Measurements from ENCODE around the gene ATP2B1.

The ATP2B1 gene

GRCh38 chr12:89542912-89543592 is 165.6 kb downstream of the ATP2B1 start:
- no peak overlapping the region for H3K4me2 ChIP-seq (ENCODE audit: low read length)

GRCh38 chr12:89542236-89542635 is 166.4 kb downstream of the ATP2B1 start:
- no peaks in the 10 kb centered on the region for H3F3A ChIP-seq (ENCODE audit: insufficient read depth, low read length)
- no peaks in the 10 kb centered on the region for H3K9me3 ChIP-seq (ENCODE audit: low read length)
- no peak overlapping the region for H3K27ac ChIP-seq (ENCODE audit: low read depth, low read length, poor library complexity, severe bottlenecking)
- H3K4me3 ChIP-seq (ENCODE audit: low read depth, low read length, poor library complexity, severe bottlenecking), result no peak overlapping the region
- no peaks in the 10 kb centered on the region for H3K36me3 ChIP-seq (ENCODE audit: insufficient read depth, low read length)
- peaks cover 3% of the 10 kb centered on the region for H3K4me1 ChIP-seq (ENCODE audit: insufficient read depth, low read length, severe bottlenecking)
- H3K79me2 ChIP-seq (ENCODE audit: insufficient read depth, low read length), result no peaks in the 10 kb centered on the region
- no peak overlapping the region for H3K4me2 ChIP-seq (ENCODE audit: low read length)
- no peaks in the 10 kb centered on the region for H3K9me2 ChIP-seq (ENCODE audit: low read depth, low read length)
- H3K27me3 ChIP-seq (ENCODE audit: insufficient read depth, low read length), result no peaks in the 10 kb centered on the region
- no peak overlapping the region for H3K9ac ChIP-seq (ENCODE audit: low read length)
- no peak overlapping the region for H2AFZ ChIP-seq (ENCODE audit: low read length)
- no peaks in the 10 kb centered on the region for H4K20me1 ChIP-seq (ENCODE audit: insufficient read depth, low read length)
- TF ChIP-seq EZH2 (IDR thresholded peaks at IDR 0.05; ENCODE audit: borderline replicate concordance, low read length), result no peak
- no peak for TF ChIP-seq CTCF (IDR thresholded peaks at IDR 0.05; ENCODE audit: low read length)

More at GRCh38 chr12:89542912-89543592, 165.6 kb downstream of the ATP2B1 start:
- Histone ChIP-seq H3K27me3 (ENCODE audit: insufficient read depth, low read length) (no peaks in the 10 kb centered on the region), H3K79me2 (ENCODE audit: insufficient read depth, low read length) (no peaks in the 10 kb centered on the region), H3K4me3 (ENCODE audit: low read depth, low read length, poor library complexity, severe bottlenecking) (no peak overlapping the region), H3K9ac (ENCODE audit: low read length) (no peak overlapping the region), H2AFZ (ENCODE audit: low read length) (no peak overlapping the region), H3K27ac (ENCODE audit: low read depth, low read length, poor library complexity, severe bottlenecking) (no peak overlapping the region), H3K36me3 (ENCODE audit: insufficient read depth, low read length) (no peaks in the 10 kb centered on the region), H3K9me2 (ENCODE audit: low read depth, low read length) (no peaks in the 10 kb centered on the region), H3K9me3 (ENCODE audit: low read length) (no peaks in the 10 kb centered on the region), H4K20me1 (ENCODE audit: insufficient read depth, low read length) (no peaks in the 10 kb centered on the region), H3F3A (ENCODE audit: insufficient read depth, low read length) (no peaks in the 10 kb centered on the region), H3K4me1 (ENCODE audit: insufficient read depth, low read length, severe bottlenecking) (peaks cover 3% of the 10 kb centered on the region)
- TF ChIP-seq EZH2 (IDR thresholded peaks at IDR 0.05; ENCODE audit: borderline replicate concordance, low read length), result no peak
- peak; percentile 90 for TF ChIP-seq CTCF (IDR thresholded peaks at IDR 0.05; ENCODE audit: low read length)

GRCh38 chr12:89540586-89540985 is 168.1 kb downstream of the ATP2B1 start:
- TF ChIP-seq EZH2 (IDR thresholded peaks at IDR 0.05; ENCODE audit: borderline replicate concordance, low read length), result no peak
- no peak for TF ChIP-seq CTCF (IDR thresholded peaks at IDR 0.05; ENCODE audit: low read length)
- Histone ChIP-seq H4K20me1 (ENCODE audit: insufficient read depth, low read length) (no peaks in the 10 kb centered on the region), H3K4me1 (ENCODE audit: insufficient read depth, low read length, severe bottlenecking) (peaks cover 3% of the 10 kb centered on the region), H3K4me3 (ENCODE audit: low read depth, low read length, poor library complexity, severe bottlenecking) (no peak overlapping the region), H3K9me3 (ENCODE audit: low read length) (no peaks in the 10 kb centered on the region), H3K27ac (ENCODE audit: low read depth, low read length, poor library complexity, severe bottlenecking) (no peak overlapping the region), H2AFZ (ENCODE audit: low read length) (no peak overlapping the region), H3K36me3 (ENCODE audit: insufficient read depth, low read length) (no peaks in the 10 kb centered on the region), H3K4me2 (ENCODE audit: low read length) (no peak overlapping the region), H3K9me2 (ENCODE audit: low read depth, low read length) (no peaks in the 10 kb centered on the region), H3K79me2 (ENCODE audit: insufficient read depth, low read length) (no peaks in the 10 kb centered on the region), H3K27me3 (ENCODE audit: insufficient read depth, low read length) (no peaks in the 10 kb centered on the region), H3F3A (ENCODE audit: insufficient read depth, low read length) (no peaks in the 10 kb centered on the region), H3K9ac (ENCODE audit: low read length) (no peak overlapping the region)

All from OCI-LY1 (cell line).